Sigmoid colon (tissue), 7 donors: ENCODE measurements around the gene PFKFB2. TPM values are rescaled to one million over a fixed set of nuclear protein-coding genes. Genes with fewer than 3 reads are reported as not detected.

Source experiments
- DNase-seq: peaks from one replicate; pipeline ENCODE4 v3.0.0-alpha.2; 2019
- H3K27ac ChIP-seq, 4 donors: fragments of 200-600 bp; sonication (generic); one replicate each; pipeline ENCODE4 v1.5.1; 2016 to 2019; ENCODE audit warnings: mild to moderate bottlenecking in 1 of 4
- H3K27me3 ChIP-seq, 3 donors: fragments of 200-600 bp; sonication (generic); one replicate each; pipeline ENCODE4 v1.5.1; 2019; ENCODE audit warnings: mild to moderate bottlenecking in 1 of 3
- H3K36me3 ChIP-seq, 4 donors: fragments of 200-600 bp; sonication (generic); one replicate each; pipeline ENCODE4 v1.5.1; 2016 to 2019
- H3K4me1 ChIP-seq, 4 donors: fragments of 200-600 bp; sonication (generic); one replicate each; pipeline ENCODE4 v1.5.1; 2017 to 2019
- H3K4me3 ChIP-seq, 4 donors: fragments of 200-600 bp; sonication (generic); one replicate each; pipeline ENCODE4 v1.5.1; 2017 to 2019; ENCODE audit warnings: mild to moderate bottlenecking in 2 of 4, moderate library complexity in 1 of 4
- H3K9me3 ChIP-seq, 4 donors: fragments of 200-600 bp in 3 of 4; sonication (generic) in 3 of 4; one replicate each; pipeline versions ENCODE4 v1.5.1 to v1.6.1; 2013 to 2019
- CTCF ChIP-seq, 4 experiments: fragments of 450-650 bp in 3 of 4; fragments of 200-600 bp in 1 of 4; IDR thresholded peaks; one replicate each; pipeline ENCODE4 v1.5.1; 2016 to 2019; ENCODE audit warnings: antibody characterized with exemption in 4 of 4, mild to moderate bottlenecking in 3 of 4, moderate library complexity in 2 of 4
- EP300 ChIP-seq, 4 donors: sonication (generic); formaldehyde crosslinking; IDR thresholded peaks; one replicate each; pipeline ENCODE4 v1.6.1; 2017; ENCODE audit warnings: antibody characterized with exemption in 4 of 4
- POLR2A ChIP-seq, 2 donors: fragments of 450-650 bp; IDR thresholded peaks; one replicate each; pipeline ENCODE4 v1.6.1; 2016; ENCODE audit warnings: antibody characterized with exemption in 2 of 2, mild to moderate bottlenecking in 2 of 2, moderate library complexity in 2 of 2
- POLR2AphosphoS5 ChIP-seq, 4 donors: sonication (generic); formaldehyde crosslinking; IDR thresholded peaks; one replicate each; pipeline ENCODE4 v1.6.1; 2017; ENCODE audit warnings: antibody characterized with exemption in 4 of 4
- WGBS, 2 donors: extraction: QIAGEN DNeasy Blood & Tissue Kit; methylation state at CpG; one replicate each; pipeline ENCODE4 v1.1.7; 2013; 5-methylcytosine and 5-hydroxymethylcytosine counted together
- intact Hi-C: fragments of 100-400 bp; cut with DNase I; formaldehyde crosslinking; loops from one replicate; pipeline ENCODE4 v1.15.1; 2023
- polyA plus RNA-seq, 3 donors: library from polyadenylated mRNA; stranded (reverse); fragments of 200-250 nt; gene quantifications; one replicate each; pipeline ENCODE4 v1.2.3, GENCODE V29; 2013
- total RNA-seq, 4 donors: library from RNA; depleted of rRNA; stranded (reverse); fragments of >200 nt; gene quantifications; one replicate each; pipeline ENCODE4 v1.1.0, GENCODE V29; 2016
- donor health status: healthy with polysubstance abuse.
- donor health status: Bipolar disorder and iron deficiency.
- donor health status: healthy.

PFKFB2 gene
- total RNA-seq (1 to 10 TPM; 5.0 to 7.8 (median 5.5) TPM), polyA plus RNA-seq (10 to 100 TPM; 15.6 to 24.9 (median 18.7) TPM)

DNA sequence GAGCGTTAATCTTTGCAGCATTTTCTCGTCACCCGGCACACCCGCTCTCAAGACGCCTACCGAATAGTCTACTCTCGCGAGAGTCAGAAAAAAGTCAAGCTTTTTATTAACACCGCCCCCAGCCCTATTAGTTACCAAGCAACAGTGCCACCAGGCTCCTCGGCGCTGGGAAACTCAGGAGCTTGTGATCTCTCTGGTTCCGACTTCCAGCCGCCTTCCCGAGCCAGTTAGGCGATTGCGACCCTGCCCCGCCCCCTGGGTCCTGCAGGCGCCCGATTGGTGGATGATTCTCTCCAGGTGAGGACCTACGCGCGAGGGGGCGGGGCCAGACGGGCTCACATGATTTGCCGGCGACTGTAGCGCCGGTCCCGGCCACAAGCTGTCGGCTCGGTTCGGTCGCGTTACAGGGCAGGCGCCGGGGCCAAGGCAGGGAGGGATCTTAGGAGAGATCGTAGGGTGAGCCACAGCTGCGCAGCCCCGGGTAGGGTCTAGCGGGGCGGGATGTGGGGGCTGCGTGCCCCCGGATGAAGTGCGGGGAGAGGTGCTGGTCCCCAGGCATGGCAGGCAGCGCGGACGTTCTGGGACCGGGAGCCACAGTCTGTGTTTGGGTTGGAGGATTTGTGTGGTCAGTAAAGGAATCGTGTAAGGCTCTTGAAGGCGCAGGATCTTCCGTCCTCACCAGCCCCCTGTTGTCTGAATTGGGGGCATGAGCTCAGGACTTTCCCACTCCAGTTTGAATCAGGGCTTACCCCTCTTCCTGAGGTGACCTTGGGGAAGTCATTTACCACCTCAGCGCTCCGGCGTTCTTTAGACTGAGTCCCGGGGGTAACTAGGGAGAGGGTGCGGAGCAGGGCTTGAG lies at the start of gene PFKFB2:
Gene PFKFB2, plus strand, starts transcription at position 365 of the 859 bp plus-strand sequence. CDS start 1,443 bp downstream, outside the sequence.
- intact Hi-C loops, result loop anchor here (2.0 to 5.0 kb wide), 4 partner anchors 268 to 904 kb away; partner anchors contain the start of genes CD46, CD55 and DYRK3
- Histone ChIP-seq H3K27ac (peak within 1 kb of the TSS; percentile 87 to 95 (median 90)), H3K27me3 (no peaks in the 10 kb centered on the region), H3K4me1 (peaks cover 0 to 32% (median 30%) of the 10 kb centered on the region in 4 donors), H3K9me3 (no peaks in the 10 kb centered on the region), H3K36me3 (peaks cover 7 to 16% (median 9%) of the 10 kb centered on the region in 4 donors), H3K4me3 (peak within 1 kb of the TSS; percentile 48 to 66 (median 59))
- 1 to 5% methylated on average over 56 of the region's 56 CpGs for WGBS, 2 donors
- TF ChIP-seq EP300 (IDR thresholded peaks at IDR 0.05) (no peak), POLR2AphosphoS5 (IDR thresholded peaks at IDR 0.05) (peak; percentile 85 to 96 (median 88)), POLR2A (IDR thresholded peaks at IDR 0.05) (peak; percentile 62 to 88), CTCF (IDR thresholded peaks at IDR 0.05) (peak in 3 of 4 experiments; percentile 12 to 51 (median 42))
- DNase-seq, result peak; percentile 98

DNA sequence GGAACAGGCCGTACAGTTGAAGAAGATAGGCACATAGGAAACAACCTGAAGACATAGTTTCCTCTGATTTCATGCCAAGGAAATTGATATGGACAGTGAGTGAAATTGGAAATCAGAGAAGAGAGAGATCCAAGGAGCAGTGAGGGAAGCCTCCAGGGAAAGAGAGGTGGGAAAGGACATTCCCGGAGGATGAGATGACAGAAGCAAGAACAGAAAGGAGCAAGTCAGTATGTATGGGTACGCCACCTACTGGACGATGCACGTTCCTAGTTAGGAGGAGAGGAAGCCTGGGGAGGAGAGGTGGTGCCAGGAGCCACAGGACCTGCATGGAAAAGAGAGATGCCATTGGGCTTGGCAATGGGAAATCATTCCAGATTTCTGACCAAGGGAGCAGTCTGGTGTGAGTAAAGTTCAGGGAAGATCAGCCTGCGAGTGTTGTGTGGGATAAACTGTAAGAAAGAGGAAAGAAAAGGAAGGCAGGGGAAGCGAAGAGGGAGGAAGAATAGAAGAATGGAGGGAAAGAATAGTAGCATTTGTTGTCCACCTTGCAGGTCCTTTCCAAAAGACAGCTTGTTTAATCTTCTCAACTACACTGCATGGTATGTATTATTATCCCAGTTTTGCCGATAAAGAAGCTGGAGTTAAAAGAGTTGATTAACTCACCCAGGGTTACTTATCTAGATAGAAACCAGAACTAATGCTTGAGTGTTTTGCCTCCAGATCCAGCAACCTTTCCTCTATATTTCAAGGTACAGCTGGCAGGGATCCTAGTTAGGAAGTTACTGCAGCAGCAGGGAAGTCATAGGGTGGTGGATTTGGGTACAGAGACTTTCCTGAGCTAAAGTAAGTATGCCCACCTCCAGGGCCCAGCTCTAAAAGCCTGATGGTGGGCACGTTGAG lies 47.9 kb upstream of the PFKFB2 start:
- no peak for TF ChIP-seq EP300 (IDR thresholded peaks at IDR 0.05)
- TF ChIP-seq POLR2A (IDR thresholded peaks at IDR 0.05), result no peak
- peak in 3 of 4 experiments; percentile 29 to 44 (median 37) for TF ChIP-seq CTCF (IDR thresholded peaks at IDR 0.05)
- TF ChIP-seq POLR2AphosphoS5 (IDR thresholded peaks at IDR 0.05), result no peak
- intact Hi-C loops, result no loop called here
- H3K9me3 ChIP-seq, result no peaks in the 10 kb centered on the region
- H3K27ac ChIP-seq, result no peak overlapping the region
- WGBS, 2 donors, result 26 to 44% methylated on average over 9 of the region's 9 CpGs
- H3K4me3 ChIP-seq, result no peak overlapping the region
- no peaks in the 10 kb centered on the region for H3K27me3 ChIP-seq
- DNase-seq, result no peak
- H3K36me3 ChIP-seq, result no peaks in the 10 kb centered on the region
- peaks cover 0 to 9% (median 3%) of the 10 kb centered on the region in 4 donors for H3K4me1 ChIP-seq

DNA sequence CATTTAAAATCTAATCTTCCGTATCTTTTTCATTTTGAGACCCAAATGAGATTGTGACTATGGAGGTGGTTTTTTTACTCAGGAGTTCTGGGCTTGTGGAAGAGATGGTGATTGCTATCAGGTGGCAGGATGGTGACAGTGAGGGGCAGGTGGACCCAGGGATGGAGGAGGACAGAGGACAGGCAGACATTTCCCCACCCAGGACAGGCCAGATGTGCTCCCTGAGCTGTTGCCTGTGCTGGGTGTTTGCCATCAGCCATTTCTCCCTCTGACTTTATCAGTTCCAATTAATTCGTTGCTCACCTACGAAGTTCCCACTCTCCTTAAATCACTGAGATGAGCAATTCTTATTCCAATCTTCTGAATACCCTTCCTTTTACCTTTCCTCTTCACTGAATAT lies 47.0 kb upstream of the PFKFB2 start:
- TF ChIP-seq POLR2AphosphoS5 (IDR thresholded peaks at IDR 0.05) (no peak), POLR2A (IDR thresholded peaks at IDR 0.05) (no peak), EP300 (IDR thresholded peaks at IDR 0.05) (no peak), CTCF (IDR thresholded peaks at IDR 0.05) (no peak)
- no peak for DNase-seq
- intact Hi-C loops, result no loop called here
- Histone ChIP-seq H3K27ac (no peak overlapping the region), H3K4me3 (no peak overlapping the region), H3K27me3 (no peaks in the 10 kb centered on the region), H3K36me3 (no peaks in the 10 kb centered on the region), H3K9me3 (no peaks in the 10 kb centered on the region), H3K4me1 (peaks cover 0 to 9% (median 3%) of the 10 kb centered on the region in 4 donors)
- WGBS, 2 donors, result 88 to 89% methylated on average over 3 of the region's 3 CpGs

- Histone ChIP-seq H3K4me1 (peaks cover 0 to 9% (median 3%) of the 10 kb centered on the region in 4 donors), H3K27ac (peak overlapping the region in 1 of 4 donors; percentile 27), H3K36me3 (no peaks in the 10 kb centered on the region), H3K27me3 (no peaks in the 10 kb centered on the region), H3K4me3 (no peak overlapping the region), H3K9me3 (no peaks in the 10 kb centered on the region)
- 83 to 85% methylated on average over 3 of the region's 3 CpGs for WGBS, 2 donors
- intact Hi-C loops, result no loop called here
- DNase-seq, result no peak
- no peak for TF ChIP-seq CTCF (IDR thresholded peaks at IDR 0.05)
- no peak for TF ChIP-seq EP300 (IDR thresholded peaks at IDR 0.05)
- no peak for TF ChIP-seq POLR2A (IDR thresholded peaks at IDR 0.05)
- TF ChIP-seq POLR2AphosphoS5 (IDR thresholded peaks at IDR 0.05), result no peak
These were observed 46.2 kb upstream of the PFKFB2 start for GRCh38 chr1:207006914-207007313.
